ENCODE measurements around the gene CAPN2. TPM values are rescaled to one million over a fixed set of nuclear protein-coding genes. Genes with fewer than 3 reads are reported as not detected.

The CAPN2 gene
- total and polyA plus RNA-seq, 3 experiments from 2014 or later = 79.8 to 252 (median 82.9) TPM

DNA sequence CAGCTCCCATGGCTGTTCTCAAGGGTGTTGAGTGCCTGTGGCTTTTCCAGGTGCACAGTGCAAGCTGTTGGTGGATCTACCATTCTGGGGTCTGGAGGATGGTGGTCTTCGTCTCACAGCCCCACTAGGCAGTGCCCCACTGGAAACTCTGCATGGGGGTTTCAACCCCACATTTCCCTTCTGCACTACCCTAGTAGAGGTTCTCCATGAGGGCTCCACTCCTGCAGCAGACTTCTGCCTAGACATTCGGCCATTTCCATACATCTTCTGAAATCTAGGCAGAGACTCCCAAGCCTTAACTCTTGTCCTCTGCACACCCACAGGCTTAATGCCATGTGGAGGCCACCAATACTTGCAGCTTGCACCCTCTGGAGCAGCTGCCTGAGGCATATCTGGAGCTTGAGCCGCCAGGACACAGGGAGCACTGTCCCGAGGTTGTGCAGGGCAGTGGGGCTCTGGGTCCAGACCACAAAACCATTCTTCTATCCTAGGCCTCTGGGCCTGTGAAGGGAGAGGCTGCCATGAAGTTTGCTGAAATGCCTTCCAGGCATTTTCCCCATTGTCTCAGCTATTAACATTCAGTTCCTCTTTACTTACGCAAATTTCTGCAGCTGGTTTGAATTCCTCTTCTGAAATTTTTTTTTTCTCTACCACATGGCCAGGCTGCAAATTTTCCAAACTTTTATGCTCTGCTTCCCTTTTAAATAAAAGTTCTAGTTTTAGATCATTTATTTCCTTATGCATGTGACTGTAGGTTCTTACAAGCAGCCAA lies 38.0 kb upstream of the CAPN2 start:
- peaks cover 5 to 8% of the 10 kb centered on the region in 2 donors for H3K27me3 Mint-ChIP-seq
- H3K27ac Mint-ChIP-seq = no peak overlapping the region
- Histone ChIP-seq H3K27ac (ENCODE audit: low read depth, low read length) (no peak overlapping the region), H3K4me3 (ENCODE audit: low read length) (no peak overlapping the region), H3K9me3 (ENCODE audit: low read length) (no peaks in the 10 kb centered on the region), H3K27me3 (ENCODE audit: insufficient read depth, low read length, poor library complexity, severe bottlenecking) (no peaks in the 10 kb centered on the region), H3K4me1 (ENCODE audit: insufficient read depth, low read length) (no peaks in the 10 kb centered on the region), H3K36me3 (ENCODE audit: insufficient read depth, low read length) (no peaks in the 10 kb centered on the region)
- peaks cover 7 to 16% (median 12%) of the 10 kb centered on the region in 5 donors for H3K9me3 Mint-ChIP-seq
- CTCF ChIA-PET = interaction anchor here (1.6 kb wide), 1 partner anchor 10 kb away, joined by 3 read pairs; no protein-coding TSS in a partner anchor
- no peaks in the 10 kb centered on the region for H3K4me1 Mint-ChIP-seq
- H3K4me3 Mint-ChIP-seq = no peak overlapping the region
- H3K36me3 Mint-ChIP-seq = peaks cover 0 to 22% (median 3%) of the 10 kb centered on the region in 3 donors
- DNase-seq = no peak
- POLR2A ChIA-PET = no interaction called here

DNA sequence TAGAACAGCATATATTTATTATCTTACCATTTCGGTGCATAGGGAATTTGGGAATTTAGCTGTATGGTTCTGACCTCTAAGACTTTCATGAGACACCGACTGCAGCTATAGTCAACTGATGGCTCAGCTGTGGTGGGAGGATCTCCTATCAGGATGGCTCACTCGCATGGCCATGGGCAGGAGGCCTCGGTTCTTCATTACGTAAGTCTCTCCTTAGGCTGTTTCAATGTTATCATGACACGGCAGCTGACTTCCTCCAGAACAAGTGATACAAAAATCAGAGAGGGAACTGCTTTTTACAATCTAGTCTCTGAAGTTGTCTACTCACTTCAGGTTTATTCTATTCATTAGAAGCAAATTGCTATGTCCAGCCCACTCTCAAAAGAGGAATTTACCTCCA lies 33.5 kb upstream of the CAPN2 start:
- Histone ChIP-seq H3K27me3 (ENCODE audit: insufficient read depth, low read length, poor library complexity, severe bottlenecking) (no peaks in the 10 kb centered on the region), H3K9me3 (ENCODE audit: low read length) (no peaks in the 10 kb centered on the region), H3K4me1 (ENCODE audit: insufficient read depth, low read length) (no peaks in the 10 kb centered on the region), H3K4me3 (ENCODE audit: low read length) (no peak overlapping the region), H3K27ac (ENCODE audit: low read depth, low read length) (no peak overlapping the region), H3K36me3 (ENCODE audit: insufficient read depth, low read length) (no peaks in the 10 kb centered on the region)
- Mint-ChIP-seq H3K4me1 (no peaks in the 10 kb centered on the region), H3K9me3 (peaks cover 7 to 13% (median 10%) of the 10 kb centered on the region in 5 donors), H3K36me3 (peaks cover 0 to 19% (median 3%) of the 10 kb centered on the region in 3 donors), H3K27me3 (peaks cover 9 to 23% of the 10 kb centered on the region in 2 donors), H3K27ac (no peak overlapping the region), H3K4me3 (no peak overlapping the region)
- no peak for DNase-seq
- POLR2A ChIA-PET = no interaction called here
- CTCF ChIA-PET = no interaction called here

DNA sequence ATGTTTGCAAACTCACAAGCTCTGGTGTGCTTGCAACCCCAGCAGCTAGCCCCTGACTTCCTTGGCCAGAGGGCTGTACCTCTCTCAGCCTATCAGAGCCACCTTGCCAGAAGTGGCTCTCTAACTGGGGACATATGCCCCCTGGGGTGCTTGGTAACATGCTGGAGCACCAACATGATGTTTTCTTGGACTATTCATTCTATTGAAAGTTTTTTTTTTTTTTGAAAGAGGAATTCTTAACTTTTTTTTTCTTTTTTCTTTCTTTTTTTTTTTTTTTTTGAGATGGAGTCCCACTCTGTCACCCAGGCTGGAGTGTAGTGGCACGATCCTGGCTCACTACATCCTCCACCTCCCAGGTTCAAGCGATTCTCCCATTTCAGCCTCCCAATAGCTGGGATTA lies 32.2 kb upstream of the CAPN2 start:
- H3K4me1 ChIP-seq (ENCODE audit: insufficient read depth, low read length) = no peaks in the 10 kb centered on the region
- no peaks in the 10 kb centered on the region for H3K36me3 ChIP-seq (ENCODE audit: insufficient read depth, low read length)
- H3K27me3 Mint-ChIP-seq = peaks cover 8 to 29% of the 10 kb centered on the region in 2 donors
- H3K4me3 ChIP-seq (ENCODE audit: low read length) = no peak overlapping the region
- no peaks in the 10 kb centered on the region for H3K4me1 Mint-ChIP-seq
- peaks cover 0 to 12% (median 0%) of the 10 kb centered on the region in 3 donors for H3K36me3 Mint-ChIP-seq
- no peak overlapping the region for H3K27ac Mint-ChIP-seq
- H3K27ac ChIP-seq (ENCODE audit: low read depth, low read length) = no peak overlapping the region
- CTCF ChIA-PET = interaction anchor here (0.9 to 2.6 kb wide), 2 partner anchors 537 to 546 kb away, joined by 3 to 11 read pairs; partner anchors contain the start of gene TLR5
- H3K4me3 Mint-ChIP-seq = no peak overlapping the region
- no peaks in the 10 kb centered on the region for H3K27me3 ChIP-seq (ENCODE audit: insufficient read depth, low read length, poor library complexity, severe bottlenecking)
- no peak for DNase-seq
- POLR2A ChIA-PET = no interaction called here
- H3K9me3 ChIP-seq (ENCODE audit: low read length) = no peaks in the 10 kb centered on the region
- H3K9me3 Mint-ChIP-seq = peaks cover under 1 to 4% (median 3%) of the 10 kb centered on the region in 5 donors

DNA sequence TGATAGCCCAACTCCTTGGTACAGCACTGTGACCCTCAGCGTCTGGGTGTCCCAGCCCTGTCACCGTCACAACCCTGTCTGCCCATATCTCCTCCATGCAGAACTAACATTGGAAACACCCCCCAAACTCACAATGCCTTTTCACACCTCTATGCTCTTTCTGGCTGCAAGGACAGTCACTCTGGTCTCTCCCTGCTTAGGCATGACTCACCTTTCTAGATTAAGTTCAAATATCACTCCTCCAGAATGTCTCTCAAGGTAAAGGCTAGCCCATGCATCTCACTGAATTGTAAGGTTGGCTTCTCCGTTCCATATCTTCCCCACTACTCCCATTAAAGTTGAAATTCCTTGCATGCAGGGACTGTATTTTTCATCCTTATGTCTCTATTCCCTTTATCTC lies 29.8 kb upstream of the CAPN2 start:
- POLR2A ChIA-PET = no interaction called here
- Mint-ChIP-seq H3K4me3 (no peak overlapping the region), H3K4me1 (no peaks in the 10 kb centered on the region), H3K27me3 (peaks cover 7 to 29% of the 10 kb centered on the region in 2 donors), H3K9me3 (no peaks in the 10 kb centered on the region), H3K27ac (no peak overlapping the region), H3K36me3 (no peaks in the 10 kb centered on the region)
- no peak overlapping the region for H3K4me3 ChIP-seq (ENCODE audit: low read length)
- no peak overlapping the region for H3K27ac ChIP-seq (ENCODE audit: low read depth, low read length)
- H3K36me3 ChIP-seq (ENCODE audit: insufficient read depth, low read length) = no peaks in the 10 kb centered on the region
- DNase-seq = no peak
- H3K4me1 ChIP-seq (ENCODE audit: insufficient read depth, low read length) = no peaks in the 10 kb centered on the region
- no peaks in the 10 kb centered on the region for H3K9me3 ChIP-seq (ENCODE audit: low read length)
- no peaks in the 10 kb centered on the region for H3K27me3 ChIP-seq (ENCODE audit: insufficient read depth, low read length, poor library complexity, severe bottlenecking)
- CTCF ChIA-PET = interaction anchor here (1.2 to 5.9 kb wide), 2 partner anchors 539 to 549 kb away, joined by 4 to 46 read pairs; partner anchors contain the start of gene TLR5

DNA sequence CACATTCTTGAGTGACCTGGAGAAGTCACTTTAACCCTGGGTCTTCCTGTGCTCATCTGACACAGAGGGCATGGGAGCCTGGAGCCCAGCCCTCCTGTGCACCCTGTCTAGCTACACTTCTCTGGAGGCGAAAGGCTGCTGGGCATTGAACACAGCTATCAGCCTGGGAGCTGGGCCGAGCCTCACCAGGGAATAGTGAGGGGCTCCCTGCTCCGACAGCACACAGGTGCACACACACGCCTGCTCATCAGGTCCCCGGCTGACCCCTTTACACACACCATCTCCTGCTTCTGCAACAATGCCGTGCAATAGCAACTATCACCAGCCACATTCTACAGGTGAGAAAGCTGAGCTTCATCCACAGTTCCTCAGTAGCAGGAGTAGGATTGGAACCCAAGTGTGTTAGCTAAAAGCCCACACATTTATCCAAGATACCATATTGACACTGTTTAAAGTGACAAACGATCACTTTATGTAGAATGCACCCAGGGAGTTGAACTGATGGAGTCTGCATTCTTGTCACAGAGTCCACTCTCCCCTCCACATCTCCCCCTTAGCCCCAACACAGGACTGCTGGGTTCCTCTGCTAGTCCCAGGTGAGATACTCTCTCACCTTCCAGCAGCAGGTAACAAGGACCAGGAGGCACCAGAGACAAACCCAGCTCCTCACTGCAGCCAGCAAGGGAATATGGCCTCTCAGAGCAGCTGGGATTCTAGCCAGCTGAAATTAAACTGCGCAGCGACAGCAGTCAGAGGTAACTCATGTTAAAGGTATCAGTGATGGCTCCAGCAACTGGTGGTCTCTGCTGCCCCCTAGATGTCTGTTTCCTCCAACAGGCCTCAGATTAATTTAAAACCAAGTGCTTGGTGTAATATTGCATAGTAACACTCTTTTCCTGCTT lies 28.5 kb upstream of the CAPN2 start:
- Mint-ChIP-seq H3K27me3 (peaks cover 9 to 39% of the 10 kb centered on the region in 2 donors), H3K4me1 (no peaks in the 10 kb centered on the region), H3K27ac (no peak overlapping the region), H3K4me3 (no peak overlapping the region), H3K9me3 (peaks cover 0 to 1% (median 0%) of the 10 kb centered on the region in 5 donors), H3K36me3 (peaks cover 0 to 2% (median 0%) of the 10 kb centered on the region in 3 donors)
- H3K9me3 ChIP-seq (ENCODE audit: low read length) = no peaks in the 10 kb centered on the region
- ChIA-PET CTCF (interaction anchor here (0.8 to 5.9 kb wide), 6 partner anchors 10 to 887 kb away, joined by 3 to 46 read pairs (median 4); partner anchors contain the start of gene TLR5), POLR2A (no interaction called here)
- H3K27ac ChIP-seq (ENCODE audit: low read depth, low read length) = no peak overlapping the region
- no peaks in the 10 kb centered on the region for H3K27me3 ChIP-seq (ENCODE audit: insufficient read depth, low read length, poor library complexity, severe bottlenecking)
- peak; percentile 15 to 55 (median 45) for DNase-seq
- no peaks in the 10 kb centered on the region for H3K4me1 ChIP-seq (ENCODE audit: insufficient read depth, low read length)
- no peak overlapping the region for H3K4me3 ChIP-seq (ENCODE audit: low read length)
- H3K36me3 ChIP-seq (ENCODE audit: insufficient read depth, low read length) = no peaks in the 10 kb centered on the region

DNA sequence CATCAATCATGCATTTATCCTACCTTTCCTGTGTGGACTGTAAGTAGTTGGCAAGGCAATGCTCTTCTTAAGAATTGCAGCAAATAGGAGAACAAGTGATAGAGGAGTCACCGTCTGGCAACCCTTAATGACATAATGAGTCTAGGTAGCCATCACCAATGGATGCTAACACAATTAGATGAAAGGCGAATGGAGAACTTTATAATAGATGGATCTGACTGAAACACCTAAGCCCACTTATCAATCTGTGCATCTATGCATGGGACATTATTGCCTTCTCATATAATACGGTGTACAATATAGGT lies 27.9 kb upstream of the CAPN2 start:
- no peaks in the 10 kb centered on the region for H3K9me3 ChIP-seq (ENCODE audit: low read length)
- no peak overlapping the region for H3K4me3 ChIP-seq (ENCODE audit: low read length)
- no peak overlapping the region for H3K27ac Mint-ChIP-seq
- ChIA-PET CTCF (interaction anchor here (1.3 to 5.9 kb wide), 2 partner anchors 11 to 551 kb away, joined by 3 to 46 read pairs; no protein-coding TSS in a partner anchor), POLR2A (no interaction called here)
- no peaks in the 10 kb centered on the region for H3K4me1 ChIP-seq (ENCODE audit: insufficient read depth, low read length)
- no peak overlapping the region for H3K4me3 Mint-ChIP-seq
- peaks cover 0 to 1% (median 0%) of the 10 kb centered on the region in 5 donors for H3K9me3 Mint-ChIP-seq
- no peaks in the 10 kb centered on the region for H3K36me3 ChIP-seq (ENCODE audit: insufficient read depth, low read length)
- peaks cover 0 to 2% (median 0%) of the 10 kb centered on the region in 3 donors for H3K36me3 Mint-ChIP-seq
- H3K27me3 ChIP-seq (ENCODE audit: insufficient read depth, low read length, poor library complexity, severe bottlenecking) = no peaks in the 10 kb centered on the region
- no peak for DNase-seq
- no peak overlapping the region for H3K27ac ChIP-seq (ENCODE audit: low read depth, low read length)
- H3K4me1 Mint-ChIP-seq = no peaks in the 10 kb centered on the region
- peaks cover 9 to 42% of the 10 kb centered on the region in 2 donors for H3K27me3 Mint-ChIP-seq

DNA sequence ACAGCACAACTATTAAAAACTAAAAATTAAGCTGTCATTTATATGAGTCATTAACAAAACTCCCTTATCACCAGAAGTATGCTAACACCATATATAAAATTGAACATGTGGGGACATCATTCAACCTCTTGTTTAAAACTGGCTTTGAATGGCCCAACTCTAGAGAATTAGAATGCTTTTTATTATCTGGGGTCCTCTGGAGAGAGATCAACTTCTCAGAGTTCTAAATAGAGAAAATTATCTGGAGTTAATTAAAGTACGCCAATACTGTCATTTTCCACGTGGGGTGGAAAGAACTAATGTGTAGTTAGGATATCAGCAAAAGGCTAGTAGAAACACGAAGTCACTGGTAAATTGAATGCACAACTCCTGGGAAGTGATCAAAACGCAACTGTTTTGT lies 21.2 kb upstream of the CAPN2 start:
- ChIA-PET POLR2A (no interaction called here), CTCF (no interaction called here)
- peaks cover 0 to 1% (median 0%) of the 10 kb centered on the region in 5 donors for H3K9me3 Mint-ChIP-seq
- Histone ChIP-seq H3K9me3 (ENCODE audit: low read length) (no peaks in the 10 kb centered on the region), H3K4me3 (ENCODE audit: low read length) (no peak overlapping the region), H3K4me1 (ENCODE audit: insufficient read depth, low read length) (no peaks in the 10 kb centered on the region), H3K36me3 (ENCODE audit: insufficient read depth, low read length) (no peaks in the 10 kb centered on the region), H3K27ac (ENCODE audit: low read depth, low read length) (no peak overlapping the region), H3K27me3 (ENCODE audit: insufficient read depth, low read length, poor library complexity, severe bottlenecking) (no peaks in the 10 kb centered on the region)
- no peak overlapping the region for H3K27ac Mint-ChIP-seq
- no peak for DNase-seq
- no peaks in the 10 kb centered on the region for H3K4me1 Mint-ChIP-seq
- peaks cover 0 to 2% (median 0%) of the 10 kb centered on the region in 3 donors for H3K36me3 Mint-ChIP-seq
- no peak overlapping the region for H3K4me3 Mint-ChIP-seq
- peaks cover 4 to 14% of the 10 kb centered on the region in 2 donors for H3K27me3 Mint-ChIP-seq
